ENCODE measurements around the gene FXYD6. TPM values are rescaled to one million over a fixed set of nuclear protein-coding genes. Genes with fewer than 3 reads are reported as not detected.

The FXYD6 gene
- total RNA-seq, 2 donors from 2014 or later = 6.4 to 29.8 TPM

DNA sequence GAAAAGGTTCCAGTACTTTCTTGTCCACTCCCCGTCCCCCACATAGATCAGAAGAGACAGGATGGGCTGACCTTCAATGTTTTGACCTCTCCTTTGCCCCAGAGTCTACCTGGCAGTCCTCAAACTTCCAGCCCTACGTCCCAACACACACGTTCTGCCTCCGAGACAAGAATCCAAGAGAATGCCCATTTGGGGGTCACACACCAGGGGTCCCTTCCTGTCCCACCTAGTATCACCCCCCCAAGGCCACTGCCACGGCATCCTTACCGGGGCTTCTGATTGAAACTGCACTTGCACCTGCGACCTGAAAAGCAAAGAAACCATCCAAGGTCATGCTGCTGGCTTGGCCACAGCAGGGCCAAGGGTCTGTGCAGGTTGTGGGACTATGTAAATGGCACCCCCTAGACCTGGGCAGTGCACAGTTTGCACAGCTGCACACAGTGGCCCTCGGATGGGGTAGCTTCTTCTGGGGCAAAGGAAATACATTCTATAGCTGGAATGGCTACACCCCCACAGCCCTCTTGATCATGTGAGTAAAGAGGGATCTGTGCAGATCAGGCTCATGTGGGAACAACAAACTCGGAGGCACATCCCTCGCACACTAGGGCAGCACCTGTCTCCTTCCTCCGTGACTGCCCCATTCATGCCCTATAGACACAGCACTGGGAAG is 35.4 kb downstream of the FXYD6 start:
- Histone ChIP-seq H3K27ac (no peak overlapping the region), H3K4me1 (no peaks in the 10 kb centered on the region), H3K4me3 (no peak overlapping the region), H3K9me3 (no peaks in the 10 kb centered on the region), H3K36me3 (no peaks in the 10 kb centered on the region), H3K27me3 (no peaks in the 10 kb centered on the region), H3K9ac (ENCODE audit: low read depth in 2 of 2, low read length in 2 of 2) (no peak overlapping the region)
- no peak for DNase-seq
- intact Hi-C loops (cut with DNase I) = loop anchor here (5.0 kb wide), 1 partner anchor 211 kb away; no protein-coding TSS in a partner anchor
- TF ChIP-seq, protein P1, sequence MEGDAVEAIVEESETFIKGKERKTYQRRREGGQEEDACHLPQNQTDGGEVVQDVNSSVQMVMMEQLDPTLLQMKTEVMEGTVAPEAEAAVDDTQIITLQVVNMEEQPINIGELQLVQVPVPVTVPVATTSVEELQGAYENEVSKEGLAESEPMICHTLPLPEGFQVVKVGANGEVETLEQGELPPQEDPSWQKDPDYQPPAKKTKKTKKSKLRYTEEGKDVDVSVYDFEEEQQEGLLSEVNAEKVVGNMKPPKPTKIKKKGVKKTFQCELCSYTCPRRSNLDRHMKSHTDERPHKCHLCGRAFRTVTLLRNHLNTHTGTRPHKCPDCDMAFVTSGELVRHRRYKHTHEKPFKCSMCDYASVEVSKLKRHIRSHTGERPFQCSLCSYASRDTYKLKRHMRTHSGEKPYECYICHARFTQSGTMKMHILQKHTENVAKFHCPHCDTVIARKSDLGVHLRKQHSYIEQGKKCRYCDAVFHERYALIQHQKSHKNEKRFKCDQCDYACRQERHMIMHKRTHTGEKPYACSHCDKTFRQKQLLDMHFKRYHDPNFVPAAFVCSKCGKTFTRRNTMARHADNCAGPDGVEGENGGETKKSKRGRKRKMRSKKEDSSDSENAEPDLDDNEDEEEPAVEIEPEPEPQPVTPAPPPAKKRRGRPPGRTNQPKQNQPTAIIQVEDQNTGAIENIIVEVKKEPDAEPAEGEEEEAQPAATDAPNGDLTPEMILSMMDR (IDR thresholded peaks at IDR 0.05) = no peak

DNA sequence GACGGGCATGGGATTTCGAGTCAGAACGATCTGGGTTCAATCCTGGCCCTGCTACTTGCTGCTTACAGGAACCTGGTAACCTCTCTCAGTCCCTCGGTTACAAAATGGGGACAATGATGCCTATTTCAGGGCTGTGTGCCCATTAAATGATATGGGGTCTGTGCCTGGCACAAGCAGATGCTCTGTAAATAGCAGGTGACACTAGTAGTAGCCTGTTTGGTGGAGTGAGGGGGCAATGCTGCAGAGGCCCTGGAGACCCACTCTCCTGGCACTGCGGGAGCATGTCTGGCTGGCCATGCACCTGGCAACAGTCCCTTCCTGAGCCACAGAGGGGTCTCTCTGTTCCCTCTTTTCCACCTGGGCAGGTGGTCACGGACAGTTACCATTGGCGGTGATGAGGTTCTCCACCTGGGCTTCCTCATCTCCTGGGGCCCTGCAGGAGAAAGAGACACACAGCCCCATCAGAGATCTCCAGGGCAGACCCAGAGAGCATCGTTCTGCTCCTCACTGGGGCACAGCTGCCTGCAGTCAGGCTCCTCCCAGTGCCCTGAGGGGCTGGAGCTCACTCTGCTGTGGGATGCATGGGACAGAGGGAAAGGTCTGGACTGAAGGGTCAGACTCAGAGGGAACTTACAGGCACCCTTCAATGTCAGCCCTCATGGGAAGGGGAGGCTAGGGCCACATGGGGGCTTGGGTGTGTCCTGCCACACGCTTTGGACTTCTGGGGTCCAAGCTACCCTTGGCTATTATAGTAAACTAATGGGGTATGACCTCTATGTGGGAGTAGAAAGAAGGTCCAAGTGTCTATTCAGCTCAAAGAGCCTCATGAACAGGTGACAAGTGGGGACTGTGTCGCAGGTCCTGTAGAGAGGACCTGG is 36.3 kb downstream of the FXYD6 start:
- no peak for DNase-seq
- Histone ChIP-seq H3K36me3 (no peaks in the 10 kb centered on the region), H3K27ac (no peak overlapping the region), H3K4me3 (no peak overlapping the region), H3K4me1 (no peaks in the 10 kb centered on the region), H3K9me3 (no peaks in the 10 kb centered on the region), H3K9ac (ENCODE audit: low read depth in 2 of 2, low read length in 2 of 2) (no peak overlapping the region), H3K27me3 (no peaks in the 10 kb centered on the region)
- TF ChIP-seq, protein P1 (IDR thresholded peaks at IDR 0.05) = no peak
- intact Hi-C loops (cut with DNase I) = loop anchor here (5.0 kb wide), 1 partner anchor 212 kb away; no protein-coding TSS in a partner anchor

DNA sequence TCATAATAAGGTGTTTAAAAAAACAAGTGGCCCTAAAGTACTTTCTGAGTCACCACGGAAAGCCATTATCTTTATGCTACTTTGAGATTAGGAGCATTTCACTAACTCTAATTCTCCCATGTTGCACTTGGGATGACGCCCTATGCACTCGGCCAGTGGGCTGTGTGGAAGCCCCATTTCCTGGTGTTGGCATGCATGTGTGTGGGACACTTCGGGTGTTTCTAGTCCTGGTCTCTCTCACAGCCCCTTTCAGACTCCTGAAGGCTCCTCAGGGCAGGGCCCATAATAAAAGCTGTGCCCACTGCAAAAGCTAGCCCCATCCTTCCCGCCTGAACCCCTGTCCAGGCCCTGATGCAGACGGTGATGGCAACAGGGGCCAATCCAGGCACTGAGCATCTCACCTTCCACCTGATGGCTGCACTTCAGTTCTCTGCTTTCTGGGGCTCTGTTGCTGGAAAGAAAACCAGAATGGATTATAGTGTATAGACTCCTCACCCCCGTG is 37.0 kb downstream of the FXYD6 start:
- H3K36me3 ChIP-seq = no peaks in the 10 kb centered on the region
- no peak for DNase-seq
- TF ChIP-seq, protein P1 (IDR thresholded peaks at IDR 0.05) = no peak
- H3K9ac ChIP-seq (ENCODE audit: low read depth in 2 of 2, low read length in 2 of 2) = no peak overlapping the region
- no peaks in the 10 kb centered on the region for H3K4me1 ChIP-seq
- no peaks in the 10 kb centered on the region for H3K27me3 ChIP-seq
- intact Hi-C loops (cut with DNase I) = no loop called here
- H3K9me3 ChIP-seq = no peaks in the 10 kb centered on the region
- H3K4me3 ChIP-seq = no peak overlapping the region
- H3K27ac ChIP-seq = no peak overlapping the region

DNA sequence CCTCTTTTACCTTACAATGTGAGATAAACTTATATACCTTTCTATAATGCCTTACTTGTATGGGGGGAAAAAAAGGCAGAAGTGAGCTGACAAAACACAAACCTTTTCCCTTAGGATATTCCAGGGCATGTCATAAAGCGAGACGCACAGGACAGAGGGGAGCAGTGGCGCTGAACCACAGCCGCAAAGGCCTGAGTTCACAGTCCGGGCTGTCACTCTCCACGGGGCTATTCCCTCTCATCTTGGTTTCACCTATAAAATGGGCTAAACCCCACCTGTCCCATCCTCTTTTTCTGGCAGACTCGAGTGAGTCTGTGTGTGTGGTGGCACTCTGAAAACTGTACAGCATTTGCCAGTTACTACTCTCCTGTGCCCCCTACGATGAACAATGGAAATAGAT is 37.6 kb downstream of the FXYD6 start:
- no peak overlapping the region for H3K9ac ChIP-seq (ENCODE audit: low read depth in 2 of 2, low read length in 2 of 2)
- H3K4me3 ChIP-seq = no peak overlapping the region
- TF ChIP-seq, protein P1 (IDR thresholded peaks at IDR 0.05) = no peak
- no peaks in the 10 kb centered on the region for H3K36me3 ChIP-seq
- no peaks in the 10 kb centered on the region for H3K27me3 ChIP-seq
- H3K9me3 ChIP-seq = no peaks in the 10 kb centered on the region
- no peak overlapping the region for H3K27ac ChIP-seq
- intact Hi-C loops (cut with DNase I) = no loop called here
- H3K4me1 ChIP-seq = no peaks in the 10 kb centered on the region
- DNase-seq = no peak

DNA sequence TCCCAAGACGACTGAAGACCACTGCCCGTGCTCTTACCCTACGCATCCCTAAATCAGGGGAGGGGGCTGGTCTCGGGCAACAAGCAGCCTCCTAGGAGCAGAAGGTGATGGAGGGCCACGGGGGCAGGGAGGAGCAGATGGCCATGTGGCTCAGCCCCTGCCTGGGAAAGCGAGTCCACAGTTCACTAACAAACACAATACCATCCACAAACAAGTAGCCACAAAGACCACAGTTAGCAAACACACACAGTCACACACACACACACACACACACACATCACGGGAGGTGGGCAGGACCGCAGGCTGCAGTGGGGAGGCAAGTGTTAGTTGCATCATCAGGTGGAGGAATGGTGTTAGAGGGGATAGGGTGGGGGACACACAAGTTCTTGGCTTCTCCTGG is 38.7 kb downstream of the FXYD6 start:
- H3K36me3 ChIP-seq = no peaks in the 10 kb centered on the region
- H3K9ac ChIP-seq (ENCODE audit: low read depth in 2 of 2, low read length in 2 of 2) = no peak overlapping the region
- no peaks in the 10 kb centered on the region for H3K4me1 ChIP-seq
- intact Hi-C loops (cut with DNase I) = no loop called here
- H3K27me3 ChIP-seq = no peaks in the 10 kb centered on the region
- TF ChIP-seq, protein P1 (IDR thresholded peaks at IDR 0.05) = no peak
- H3K4me3 ChIP-seq = no peak overlapping the region
- no peaks in the 10 kb centered on the region for H3K9me3 ChIP-seq
- DNase-seq = no peak
- no peak overlapping the region for H3K27ac ChIP-seq

All from colonic mucosa (tissue), 4 donors.